WTC11 (cell line): Measurements from ENCODE around the gene C14orf132. TPM values are rescaled to one million over a fixed set of nuclear protein-coding genes. Genes with fewer than 3 reads are reported as not detected.

Source experiments
- ATAC-seq: fragments of 200-7000 bp; cut with Tn5 transposase; 2 replicates; pipeline ENCODE4 v1.10.0; 2021; ENCODE audit warnings: mild to moderate bottlenecking, moderate library complexity
- CTCF ChIA-PET: fragments of 300-600 bp; sonication (Branson Sonifier 250); formaldehyde crosslinking; loops from one replicate; lab custom pipeline; 2021; ENCODE audit warnings: antibody characterized with exemption; lab: Charles Lee
- POLR2A ChIA-PET: fragments of 350-600 bp; sonication (Branson Sonifier 250); formaldehyde crosslinking; loops from one replicate; lab custom pipeline; 2021; ENCODE audit warnings: antibody characterized with exemption; lab: Charles Lee
- DNase-seq: peaks from one replicate; pipeline ENCODE4 v3.0.0; 2021; ENCODE audit warnings: low spot score
- H3K27ac Mint-ChIP-seq: 2 replicates; pipeline ENCODE4 v1.8.0; 2021; ENCODE audit warnings: mixed read lengths
- H3K27me3 Mint-ChIP-seq: 2 replicates; pipeline ENCODE4 v1.8.0; 2021; ENCODE audit warnings: low read depth, mild to moderate bottlenecking, moderate library complexity, mixed read lengths
- H3K36me3 Mint-ChIP-seq: 2 replicates; pipeline ENCODE4 v1.8.0; 2021; ENCODE audit warnings: mixed read lengths
- H3K4me1 Mint-ChIP-seq: 2 replicates; pipeline ENCODE4 v1.8.0; 2022; ENCODE audit warnings: mixed read lengths
- H3K4me3 Mint-ChIP-seq: 2 replicates; pipeline ENCODE4 v1.8.0; 2021; ENCODE audit warnings: mild to moderate bottlenecking, moderate library complexity, mixed read lengths
- H3K9me3 Mint-ChIP-seq: 2 replicates; pipeline ENCODE4 v1.8.0; 2021; ENCODE audit warnings: mixed read lengths
- AFF4 ChIP-seq: sonication (generic); formaldehyde crosslinking; IDR thresholded peaks from 2 replicates; pipeline ENCODE4 v1.8.1; 2023; ENCODE audit warnings: mild to moderate bottlenecking, missing genetic modification reagents, borderline replicate concordance
- ATF1 ChIP-seq: sonication (generic); formaldehyde crosslinking; IDR thresholded peaks from 2 replicates; pipeline ENCODE4 v1.8.1; 2023; ENCODE audit warnings: mild to moderate bottlenecking, moderate library complexity, missing genetic modification reagents
- FOXK1 ChIP-seq: sonication (generic); formaldehyde crosslinking; IDR thresholded peaks from 2 replicates; pipeline ENCODE4 v1.8.0; 2022; ENCODE audit warnings: mild to moderate bottlenecking, moderate library complexity, missing genetic modification reagents
- IRF1 ChIP-seq: sonication (generic); formaldehyde crosslinking; IDR thresholded peaks from 2 replicates; pipeline ENCODE4 v1.8.0; 2023; ENCODE audit warnings: missing genetic modification reagents
- JAZF1 ChIP-seq: fragments of 250-450 bp; sonication (Bioruptor Pico); IDR thresholded peaks from 2 replicates; pipeline ENCODE4 v1.9.0; 2021; ENCODE audit warnings: moderate library complexity, mild to moderate bottlenecking, inconsistent platforms
- KAT7 ChIP-seq: sonication (generic); formaldehyde crosslinking; IDR thresholded peaks from 2 replicates; pipeline ENCODE4 v1.8.1; 2023; ENCODE audit warnings: missing genetic modification reagents, mild to moderate bottlenecking, borderline replicate concordance
- PRDM15 ChIP-seq: sonication (generic); formaldehyde crosslinking; IDR thresholded peaks from 2 replicates; pipeline ENCODE4 v1.8.0; 2022; ENCODE audit warnings: missing genetic modification reagents
- TCF7 ChIP-seq: sonication (generic); formaldehyde crosslinking; IDR thresholded peaks from 2 replicates; pipeline ENCODE4 v1.8.0; 2022; ENCODE audit warnings: mild to moderate bottlenecking, low read depth, missing genetic modification reagents, moderate library complexity
- TP53 ChIP-seq: sonication (generic); formaldehyde crosslinking; IDR thresholded peaks from 2 replicates; pipeline ENCODE4 v1.8.1; 2023; ENCODE audit warnings: mild to moderate bottlenecking, missing genetic modification reagents
- ZNF416 ChIP-seq: fragments of 250-450 bp; sonication (Bioruptor Pico); IDR thresholded peaks from 2 replicates; pipeline ENCODE4 v1.9.0; 2021; ENCODE audit warnings: mild to moderate bottlenecking, inconsistent platforms
- ZNF423 ChIP-seq: fragments of 250-450 bp; sonication (Bioruptor Pico); IDR thresholded peaks from 2 replicates; pipeline ENCODE4 v2.1.2; 2022; ENCODE audit warnings: mild to moderate bottlenecking, moderate library complexity
- ZNF512 ChIP-seq: sonication (generic); formaldehyde crosslinking; IDR thresholded peaks from 2 replicates; pipeline ENCODE4 v1.8.1; 2022; ENCODE audit warnings: missing genetic modification reagents, borderline replicate concordance
- ZSCAN18 ChIP-seq: fragments of 250-450 bp; sonication (Bioruptor Pico); IDR thresholded peaks from 2 replicates; pipeline ENCODE4 v2.1.2; 2022; ENCODE audit warnings: mild to moderate bottlenecking, moderate library complexity
- total RNA-seq: library from RNA; stranded (reverse); gene quantifications from 3 replicates; pipeline ENCODE4 v1.2.3, GENCODE V29; 2021

Gene C14orf132
- total RNA-seq, 1 experiment from 2014 or later: 14.1 TPM

GRCh38 chr14:96059519-96060135 lies 20.5 kb downstream of the C14orf132 start:
- CTCF ChIA-PET: interaction anchor here (1.0 to 2.4 kb wide), 3 partner anchors 8 to 41 kb away, joined by 3 to 15 read pairs (median 10); no protein-coding TSS in a partner anchor
- DNase-seq (no peak), ATAC-seq (no peak)
- no peaks in the 10 kb centered on the region for H3K27me3 Mint-ChIP-seq
- no peak overlapping the region for H3K27ac Mint-ChIP-seq
- H3K4me3 Mint-ChIP-seq: no peak overlapping the region
- POLR2A ChIA-PET: no interaction called here
- no peaks in the 10 kb centered on the region for H3K9me3 Mint-ChIP-seq
- TF ChIP-seq PRDM15 (CRISPR knock-in tag) (no peak), ZSCAN18 (CRISPR knock-in tag) (no peak), IRF1 (no peak), FOXK1 (CRISPR knock-in tag) (no peak), KAT7 (CRISPR knock-in tag) (no peak), JAZF1 (no peak), TP53 (CRISPR knock-in tag) (no peak), AFF4 (CRISPR knock-in tag) (no peak), ZNF416 (CRISPR knock-in tag) (no peak), TCF7 (CRISPR knock-in tag) (no peak), ZNF512 (CRISPR knock-in tag) (no peak), ZNF423 (CRISPR knock-in tag) (no peak), ATF1 (no peak)
- H3K36me3 Mint-ChIP-seq: no peaks in the 10 kb centered on the region
- peaks cover 4% of the 10 kb centered on the region; the same call in 1 of the 2 replicates for H3K4me1 Mint-ChIP-seq
